ENCODE data around the gene FAHD2A. TPM values are rescaled to one million over a fixed set of nuclear protein-coding genes. Genes with fewer than 3 reads are reported as not detected.
"Not testable (repeated sequence)": the region's sequence is repeated elsewhere in the genome, so short reads cannot be mapped to it uniquely, and the experiment has no call there.

FAHD2A gene
- total RNA-seq, 1 donor from 2014 or later: 47.4 TPM

DNA sequence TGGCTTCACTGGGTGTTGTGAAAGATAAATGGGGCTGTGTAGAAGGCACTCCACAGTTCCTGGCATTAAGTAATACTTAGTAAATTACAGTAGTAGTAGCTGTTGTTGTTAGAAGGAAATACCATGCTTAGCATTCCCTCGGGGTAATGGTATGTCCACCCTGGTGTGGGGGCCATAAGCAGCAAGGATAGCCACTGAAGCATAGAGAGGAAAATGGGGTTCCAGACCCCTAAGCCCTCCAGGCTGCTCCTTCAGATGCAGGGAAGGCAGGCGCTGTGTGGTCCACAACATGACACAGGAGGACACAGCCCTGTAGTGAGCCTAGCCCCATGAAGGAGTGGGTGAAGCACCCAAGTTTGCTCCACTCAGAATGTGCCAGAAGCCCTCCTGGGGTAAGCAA is 31.5 kb downstream of the FAHD2A start:
- not testable (repeated sequence) for DNase-seq (ENCODE audit: low spot score)

DNA sequence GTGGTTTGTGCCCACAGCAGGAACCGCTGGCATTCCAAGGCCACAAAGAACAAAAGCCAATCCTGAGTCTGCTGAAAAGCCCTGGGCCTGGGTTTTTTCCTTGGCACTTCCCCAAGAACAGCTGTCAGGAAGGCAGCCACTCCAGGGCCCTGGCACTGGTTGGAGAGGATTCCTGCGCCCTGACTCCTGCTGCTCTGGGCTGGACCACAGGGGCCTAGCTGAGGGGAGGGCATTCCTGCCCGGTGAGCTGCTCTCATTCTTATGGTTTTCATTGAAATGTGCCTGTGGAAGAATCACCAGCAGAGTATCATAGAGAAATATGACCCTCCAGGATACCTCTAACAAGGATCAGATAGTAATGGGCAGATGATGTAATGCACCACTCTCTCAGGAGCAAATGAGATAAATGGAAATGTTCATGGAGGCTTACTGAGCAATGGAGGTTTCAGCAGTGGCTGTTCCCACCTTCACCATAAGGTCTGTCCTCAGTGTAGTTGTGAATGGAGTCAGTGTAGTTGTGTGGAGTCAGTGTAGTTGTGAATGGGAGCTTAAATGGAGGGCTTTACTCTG is 32.1 kb downstream of the FAHD2A start:
- peak; percentile 50 for DNase-seq (ENCODE audit: low spot score)

DNA sequence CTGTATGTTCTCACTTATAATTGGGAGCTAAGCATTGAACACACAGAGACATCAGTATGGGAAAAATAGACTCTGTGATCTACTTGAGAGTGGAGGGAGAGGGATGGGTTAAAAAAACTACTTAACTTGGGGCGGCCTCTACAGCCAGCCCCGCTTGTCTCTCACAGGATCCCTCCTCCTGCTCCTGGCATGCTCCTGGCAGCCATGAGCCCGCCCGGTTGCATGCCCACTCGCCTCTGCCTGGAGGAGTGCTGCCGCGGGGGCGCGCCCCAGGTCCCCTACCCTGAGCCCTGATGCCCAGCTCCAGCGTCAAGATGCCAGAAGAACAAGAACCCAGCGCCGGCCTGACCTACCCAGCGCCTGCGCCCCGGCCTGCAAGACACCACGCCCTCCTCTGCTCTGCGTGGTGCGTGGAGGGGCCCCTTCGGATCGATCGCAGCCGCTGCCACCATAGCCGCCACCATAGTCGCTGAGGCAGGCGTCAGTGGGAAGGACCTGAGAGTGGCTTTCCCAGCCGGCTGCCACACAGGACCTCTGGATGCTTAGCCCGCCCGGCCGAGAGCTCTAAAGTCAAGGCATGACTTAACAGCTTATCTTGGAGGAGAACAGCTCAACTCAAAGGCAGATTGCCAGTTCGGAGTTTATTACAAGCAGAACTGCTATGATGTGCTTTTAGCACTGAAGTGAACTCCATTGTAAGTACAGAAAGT is 32.8 kb downstream of the FAHD2A start:
- not testable (repeated sequence) for DNase-seq (ENCODE audit: low spot score)

DNA sequence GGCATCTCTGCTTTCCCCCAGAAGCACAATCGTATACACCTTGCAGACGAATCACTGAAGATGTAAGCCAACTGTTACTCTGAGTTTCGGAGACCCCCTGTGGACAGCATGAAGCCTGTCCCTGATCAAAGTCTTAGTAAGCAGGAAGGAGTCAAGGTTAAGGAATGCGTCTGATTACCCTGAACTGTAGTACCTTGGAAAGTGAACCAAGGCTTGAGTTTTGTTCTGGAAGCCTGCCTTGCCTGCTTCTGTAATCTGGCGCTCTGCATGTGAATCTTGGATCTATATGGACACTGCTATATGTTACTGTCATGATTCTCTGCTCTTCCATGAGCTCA is 33.3 kb downstream of the FAHD2A start:
- not testable (repeated sequence) for DNase-seq (ENCODE audit: low spot score)

DNA sequence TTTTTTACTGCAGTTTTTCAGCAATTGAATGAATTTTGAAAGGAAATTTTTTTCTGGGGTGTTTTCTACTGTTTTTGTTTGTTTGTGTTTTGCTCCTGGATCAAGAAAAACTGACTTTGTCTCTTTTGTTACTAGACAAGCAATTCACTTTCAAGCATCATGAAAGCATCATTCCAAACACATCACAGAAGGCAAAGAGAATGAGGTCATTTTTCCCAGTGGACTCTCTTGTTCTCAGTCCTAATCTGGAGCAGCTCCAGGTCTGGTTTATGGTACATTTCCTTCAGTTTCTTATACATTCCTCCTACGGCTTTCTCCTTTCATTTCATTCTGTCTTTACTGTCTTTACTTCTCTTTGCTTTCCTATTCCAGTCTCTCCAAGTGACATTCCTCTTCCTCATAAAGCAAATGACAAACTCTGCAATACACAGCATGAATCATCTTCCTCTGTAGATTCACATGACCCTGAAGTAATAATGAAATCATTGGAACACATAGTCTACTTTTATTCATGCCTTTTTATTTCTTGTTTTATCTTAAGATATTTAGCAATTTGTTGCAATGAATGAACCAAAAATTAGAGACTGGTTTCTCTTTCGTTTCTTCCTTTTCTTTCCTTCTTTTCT is 40.1 kb downstream of the FAHD2A start:
- not testable (repeated sequence) for DNase-seq (ENCODE audit: low spot score)

DNA sequence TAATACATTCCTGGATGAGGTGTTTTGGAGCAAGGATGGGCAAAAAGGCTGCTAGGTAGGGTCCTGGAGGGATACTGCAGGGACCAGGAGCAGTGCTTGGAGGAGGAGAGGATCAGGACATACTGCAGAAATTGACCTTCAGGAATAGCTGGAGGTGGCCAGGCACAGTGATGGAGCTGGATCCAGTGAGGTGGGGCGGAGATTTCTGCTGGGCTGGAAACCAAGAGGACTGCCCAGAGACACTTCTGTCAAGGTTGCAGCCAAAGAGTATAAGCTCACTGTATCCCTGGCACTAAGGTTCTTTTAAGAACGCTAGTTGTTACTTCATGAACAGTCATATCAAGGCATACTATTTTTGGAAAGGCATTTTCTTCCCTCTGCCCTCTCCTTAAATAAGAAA is 42.8 kb downstream of the FAHD2A start:
- not testable (repeated sequence) for DNase-seq (ENCODE audit: low spot score)

DNA sequence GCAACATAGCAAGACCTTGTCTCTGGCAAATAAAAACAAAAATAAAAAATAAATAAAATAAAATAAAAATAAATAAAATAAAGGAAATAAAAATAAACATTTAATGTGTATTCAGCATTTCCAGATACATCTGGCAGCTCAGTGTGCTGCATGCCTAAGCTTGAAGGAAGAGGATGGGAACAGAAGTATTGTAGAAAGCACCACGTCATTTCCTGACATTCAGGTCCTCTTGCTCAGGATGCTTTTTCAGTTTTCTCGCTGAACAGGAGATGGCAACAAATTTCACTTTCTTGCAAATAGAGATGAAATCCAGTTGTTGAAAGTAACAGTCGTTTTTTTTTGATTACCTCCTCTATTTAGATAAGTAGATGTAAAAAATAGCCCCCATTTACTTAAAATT is 60.8 kb downstream of the FAHD2A start:
- DNase-seq (ENCODE audit: low spot score): not testable (repeated sequence)

Other genes starting within 250 kb of the FAHD2A start
- gene ZNF514, start 242.9 kb upstream of the FAHD2A start, total RNA-seq: 25.4 TPM
- gene ZNF2, start 236.9 kb upstream of the FAHD2A start, total RNA-seq: 4.9 TPM
- 7.8 TPM for gene ZNF892, start 195.2 kb upstream of the FAHD2A start, total RNA-seq
- gene PROM2, start 128.3 kb upstream of the FAHD2A start, total RNA-seq: 202 TPM
- 24.3 TPM for gene KCNIP3, start 105.4 kb upstream of the FAHD2A start, total RNA-seq
- not detected for gene TRIM43B, start 82.0 kb downstream of the FAHD2A start, total RNA-seq
- not detected for gene TRIM43, start 189.3 kb downstream of the FAHD2A start, total RNA-seq